HepG2 (cell line): ENCODE data around the gene MED20. TPM values are rescaled to one million over a fixed set of nuclear protein-coding genes. Genes with fewer than 3 reads are reported as not detected.

ENCODE experiments used
- ATAC-seq: fragments of 200-7000 bp; cut with Tn5 transposase; 3 replicates; pipeline ENCODE4 v1.9.1; 2020; ENCODE audit warnings: mild to moderate bottlenecking, moderate library complexity
- BruUV-seq: library from RNA; stranded (reverse); fragments of 400-500 nt; replicated peaks from 2 replicates; lab custom pipeline; 2021; lab: Mats Ljungman, UMichigan
- CTCF ChIA-PET: fragments of 300-600 bp; formaldehyde crosslinking; extraction: SDS; loops from one replicate; lab custom pipeline; 2021; ENCODE audit warnings: low total read pairs, inconsistent platforms, low intra/inter-chr PET ratio; lab: Yijun Ruan, JAX
- POLR2A ChIA-PET: fragments of 350-600 bp; sonication (Branson Sonifier 250); formaldehyde crosslinking; loops from one replicate; lab custom pipeline; 2020; ENCODE audit warnings: antibody characterized with exemption, inconsistent platforms; lab: Yijun Ruan, JAX
- DNase-seq: peaks from one replicate; pipeline ENCODE4 v3.0.0-alpha.2; 2015; ENCODE audit warnings: low spot score
- FAIRE-seq: peaks from 3 replicates; lab custom pipeline; 2011; peaks lifted over from hg19 to GRCh38; lab: Jason Lieb, UNC
- H2AFZ ChIP-seq: one replicate; pipeline ENCODE4 v1.6.1; 2011; ENCODE audit warnings: low read length, inconsistent platforms
- H3K27ac ChIP-seq: fragments of 300-600 bp; 3 replicates; pipeline ENCODE4 v1.8.0; 2011; ENCODE audit warnings: mixed run types, mild to moderate bottlenecking, mixed read lengths, low read length, inconsistent platforms; ENCODE audit not compliant: insufficient read depth; ENCODE audit errors: extremely low read length
- H3K27me3 ChIP-seq, 2 experiments: fragments of 200-600 bp in 1 of 2; 2 replicates in 1 of 2; 3 replicates in 1 of 2; pipeline versions ENCODE4 v1.6.0 to v1.8.0; 2011; ENCODE audit warnings: low read length in 2 of 2, mild to moderate bottlenecking in 2 of 2, moderate library complexity in 2 of 2, inconsistent platforms in 1 of 2; ENCODE audit not compliant: insufficient read depth in 2 of 2, control insufficient read depth in 1 of 2
- H3K36me3 ChIP-seq, 2 experiments: fragments of 200-600 bp in 1 of 2; replicated peaks in 1 of 2; 2 replicates in 1 of 2; 3 replicates in 1 of 2; pipeline versions ENCODE4 v1.5.1 to v1.8.0; 2011; ENCODE audit warnings: low read length in 2 of 2, inconsistent platforms in 1 of 2; ENCODE audit not compliant: insufficient read depth in 2 of 2, control insufficient read depth in 1 of 2
- H3K4me1 ChIP-seq: 2 replicates; pipeline ENCODE4 v1.5.1; 2012; ENCODE audit warnings: low read length, inconsistent platforms; ENCODE audit not compliant: insufficient read depth
- H3K4me2 ChIP-seq: 2 replicates; pipeline ENCODE4 v1.6.0; 2011; ENCODE audit warnings: low read depth, low read length, inconsistent platforms
- H3K4me3 ChIP-seq, 3 experiments: fragments of 200-600 bp in 1 of 3; sonication (generic), shearing (Covaris generic) in 1 of 3; replicated peaks in 1 of 3; 2 replicates each; pipeline ENCODE4 v1.5.1; 2011 to 2016; ENCODE audit warnings: low read length in 3 of 3, inconsistent platforms in 2 of 3, low read depth in 2 of 3, mild to moderate bottlenecking in 2 of 3, control low read depth in 1 of 3, mixed read lengths in 1 of 3; ENCODE audit not compliant: insufficient read depth in 1 of 3
- H3K79me2 ChIP-seq: one replicate; pipeline ENCODE4 v1.6.1; 2011; ENCODE audit warnings: low read length, inconsistent platforms; ENCODE audit not compliant: insufficient read depth
- H3K9ac ChIP-seq: 2 replicates; pipeline ENCODE4 v1.6.0; 2011; ENCODE audit warnings: mild to moderate bottlenecking, low read depth, low read length, inconsistent platforms; ENCODE audit not compliant: insufficient read depth
- H3K9me3 ChIP-seq: 2 replicates; pipeline ENCODE4 v1.5.1; 2012; ENCODE audit warnings: mild to moderate bottlenecking, low read length
- H4K20me1 ChIP-seq: 2 replicates; pipeline ENCODE4 v1.6.0; 2011; ENCODE audit warnings: inconsistent platforms, mild to moderate bottlenecking, low read length, moderate library complexity; ENCODE audit not compliant: insufficient read depth
- BCLAF1 ChIP-seq: fragments of 450-650 bp; IDR thresholded peaks from 2 replicates; pipeline ENCODE4 v1.6.1; 2017; ENCODE audit warnings: mild to moderate bottlenecking
- DPF2 ChIP-seq: sonication (generic); formaldehyde crosslinking; IDR thresholded peaks from 2 replicates; pipeline ENCODE4 v1.4.0; 2020; ENCODE audit warnings: mild to moderate bottlenecking, low read depth, missing genetic modification reagents, borderline replicate concordance
- ERF ChIP-seq: IDR thresholded peaks from 2 replicates; pipeline ENCODE4 v1.6.1; 2018; ENCODE audit warnings: missing biosample characterization, missing genetic modification reagents
- GRHL1 ChIP-seq: sonication (generic); formaldehyde crosslinking; conservative IDR thresholded peaks from 2 replicates; pipeline ENCODE4 v1.8.0; 2022; ENCODE audit warnings: missing genetic modification reagents
- NFKB2 ChIP-seq: sonication (generic); formaldehyde crosslinking; IDR thresholded peaks from 2 replicates; pipeline ENCODE4 v1.4.0; 2020; ENCODE audit warnings: missing genetic modification reagents, borderline replicate concordance
- PRPF4 ChIP-seq: fragments of 200-400 bp; formaldehyde crosslinking; IDR thresholded peaks from 2 replicates; pipeline ENCODE4 v1.6.1; 2016; ENCODE audit warnings: low read length, low read depth; ENCODE audit not compliant: poor library complexity, severe bottlenecking
- RBM39 ChIP-seq: fragments of 200-400 bp; formaldehyde crosslinking; IDR thresholded peaks from one replicate; pipeline ENCODE4 v1.6.1; 2018; ENCODE audit warnings: antibody characterized with exemption, mild to moderate bottlenecking, low read depth, low read length; ENCODE audit not compliant: poor library complexity, severe bottlenecking
- SP140L ChIP-seq: sonication (generic); formaldehyde crosslinking; IDR thresholded peaks from 2 replicates; pipeline ENCODE4 v1.4.0; 2020; ENCODE audit warnings: missing genetic modification reagents, borderline replicate concordance
- SPEN ChIP-seq: sonication (generic); formaldehyde crosslinking; IDR thresholded peaks from 2 replicates; pipeline ENCODE4 v1.5.1; 2020; ENCODE audit warnings: low read depth, mild to moderate bottlenecking, missing genetic modification reagents
- SRY ChIP-seq: sonication (generic); formaldehyde crosslinking; IDR thresholded peaks from 2 replicates; pipeline ENCODE4 v1.8.0; 2022; ENCODE audit warnings: mild to moderate bottlenecking, missing genetic modification reagents
- TEF ChIP-seq: sonication (generic); formaldehyde crosslinking; IDR thresholded peaks from 2 replicates; pipeline ENCODE4 v1.5.0; 2020; ENCODE audit warnings: missing genetic modification reagents
- TOPORS ChIP-seq: sonication (generic); formaldehyde crosslinking; IDR thresholded peaks from 2 replicates; pipeline ENCODE4 v1.8.0; 2023; ENCODE audit warnings: mild to moderate bottlenecking, missing genetic modification reagents
- ZNF101 ChIP-seq: sonication (generic); formaldehyde crosslinking; IDR thresholded peaks from 2 replicates; pipeline ENCODE4 v1.4.0; 2020; ENCODE audit warnings: mild to moderate bottlenecking, low read depth, missing genetic modification reagents, borderline replicate concordance
- ZNF34 ChIP-seq: sonication (generic); formaldehyde crosslinking; IDR thresholded peaks from 2 replicates; pipeline ENCODE4 v1.4.0; 2020; ENCODE audit warnings: mild to moderate bottlenecking, missing genetic modification reagents, borderline replicate concordance
- ZNF501 ChIP-seq: sonication (generic); formaldehyde crosslinking; IDR thresholded peaks from 2 replicates; pipeline ENCODE4 v1.5.1; 2020; ENCODE audit warnings: mild to moderate bottlenecking, moderate library complexity, missing genetic modification reagents
- ZNF660 ChIP-seq: sonication (generic); formaldehyde crosslinking; IDR thresholded peaks from 2 replicates; pipeline ENCODE4 v1.5.1; 2020; ENCODE audit warnings: mild to moderate bottlenecking, low read depth, missing genetic modification reagents, borderline replicate concordance
- ZSCAN31 ChIP-seq: sonication (generic); formaldehyde crosslinking; IDR thresholded peaks from 2 replicates; pipeline ENCODE4 v1.5.0; 2020; ENCODE audit warnings: low read depth, mild to moderate bottlenecking, missing genetic modification reagents
- WGBS: methylation state at CpG from one replicate; pipeline ENCODE4 v1.1.6; 2017; ENCODE audit warnings: low lambda C conversion rate; 5-methylcytosine and 5-hydroxymethylcytosine counted together
- in situ Hi-C: cut with HindIII; loops from 2 replicates; pipeline ENCODE4 v1.10.0; 2017; ENCODE audit warnings: low pct_unique_long_range_greater_than_20kb; ENCODE audit not compliant: extremely low pct_ligation_motif_present
- intact Hi-C: fragments of 100-400 bp; cut with micrococcal nuclease; formaldehyde crosslinking; loops from one replicate; pipeline ENCODE4 v1.10.0; 2022; ENCODE audit not compliant: unreplicated experiment
- polyA plus RNA-seq, 8 experiments: library from polyadenylated mRNA; depleted of rRNA in 3 of 8; stranded (reverse) in 7 of 8; unstranded in 1 of 8; fragments of >200 nt; fragmentation: Illumina TruSeq in 4 of 8; extraction: Trizol in 4 of 8; gene quantifications; 2 replicates each; pipeline versions ENCODE4 v1.2.1 to v1.2.3, GENCODE V29; 2011 to 2016; ENCODE audit warnings: low read depth in 4 of 8, missing spikeins in 1 of 8, mixed read lengths in 1 of 8; ENCODE audit not compliant: insufficient read depth in 1 of 8
- total RNA-seq, 5 experiments: library from RNA; depleted of rRNA; stranded (reverse); fragments of >200 nt; fragmentation: Illumina TruSeq; extraction: Trizol; gene quantifications; 2 replicates each; pipeline ENCODE4 v1.2.3, GENCODE V29; 2016; ENCODE audit warnings: low read depth in 1 of 5
- TF ChIP-seq, protein P1 (sequence below), 2 experiments: sonication (generic) in 1 of 2; formaldehyde crosslinking in 1 of 2; IDR thresholded peaks; 2 replicates each; pipeline versions ENCODE4 v1.4.0 to v1.6.1; 2018 to 2020; ENCODE audit warnings: missing genetic modification reagents in 2 of 2, borderline replicate concordance in 1 of 2, low read depth in 1 of 2, mild to moderate bottlenecking in 1 of 2, missing biosample characterization in 1 of 2

Gene MED20
- total and polyA plus RNA-seq, 2 of the 13 experiments (the other 11 are each of a cell fraction or from before 2014, with no cell fraction given), result 28.1 to 41.1 TPM

DNA sequence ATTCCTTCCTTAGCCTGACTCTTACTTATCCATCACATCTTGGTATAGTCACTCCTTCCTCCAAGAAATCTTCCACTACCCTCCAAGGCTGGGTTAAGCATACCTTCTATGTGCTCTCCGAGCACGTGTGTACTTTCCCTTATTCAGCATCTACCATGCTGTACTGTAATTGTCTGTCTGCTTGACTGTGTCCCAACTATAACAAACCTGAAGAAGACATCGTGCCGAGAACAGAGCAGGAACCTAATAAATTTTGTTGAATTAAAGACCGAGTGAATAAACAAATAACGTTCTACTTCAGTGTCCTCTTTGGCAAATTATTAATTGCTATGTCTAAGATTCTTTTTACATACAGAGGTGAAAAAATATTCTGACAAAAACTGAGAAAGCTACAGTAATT, 61.6 kb downstream of the MED20 start:
- Histone ChIP-seq H3K4me3 (no peak overlapping the region), H3K27me3 (no peaks in the 10 kb centered on the region), H3K4me1 (no peaks in the 10 kb centered on the region), H3K9ac (no peak overlapping the region), H4K20me1 (no peaks in the 10 kb centered on the region), H3K4me2 (no peak overlapping the region), H3K27ac (no peak overlapping the region), H2AFZ (no peak overlapping the region), H3K79me2 (no peaks in the 10 kb centered on the region), H3K9me3 (no peaks in the 10 kb centered on the region), H3K36me3 (no peaks in the 10 kb centered on the region)
- ChIA-PET CTCF (no interaction called here), POLR2A (no interaction called here)
- no TSS peak for BruUV-seq
- no peak for ATAC-seq
- no peak for DNase-seq
- 93% methylated on average over 6 of the region's 6 CpGs for WGBS
- in situ Hi-C loops (no loop called here), intact Hi-C loops (no loop called here)
- no peak for FAIRE-seq
- TF ChIP-seq NFKB2 (no peak), SP140L (CRISPR knock-in tag) (no peak), ERF (CRISPR knock-in tag) (no peak), SRY (CRISPR knock-in tag) (no peak), ZNF660 (CRISPR knock-in tag) (no peak), ZNF501 (no peak), ZSCAN31 (CRISPR knock-in tag) (no peak), ZNF101 (CRISPR knock-in tag) (no peak), SPEN (no peak), TEF (CRISPR knock-in tag) (no peak), TOPORS (CRISPR knock-in tag) (no peak), GRHL1 (CRISPR knock-in tag) (no peak), BCLAF1 (no peak), RBM39 (no peak), DPF2 (CRISPR knock-in tag) (no peak), PRPF4 (no peak), ZNF34 (CRISPR knock-in tag) (no peak)
- TF ChIP-seq, protein P1, sequence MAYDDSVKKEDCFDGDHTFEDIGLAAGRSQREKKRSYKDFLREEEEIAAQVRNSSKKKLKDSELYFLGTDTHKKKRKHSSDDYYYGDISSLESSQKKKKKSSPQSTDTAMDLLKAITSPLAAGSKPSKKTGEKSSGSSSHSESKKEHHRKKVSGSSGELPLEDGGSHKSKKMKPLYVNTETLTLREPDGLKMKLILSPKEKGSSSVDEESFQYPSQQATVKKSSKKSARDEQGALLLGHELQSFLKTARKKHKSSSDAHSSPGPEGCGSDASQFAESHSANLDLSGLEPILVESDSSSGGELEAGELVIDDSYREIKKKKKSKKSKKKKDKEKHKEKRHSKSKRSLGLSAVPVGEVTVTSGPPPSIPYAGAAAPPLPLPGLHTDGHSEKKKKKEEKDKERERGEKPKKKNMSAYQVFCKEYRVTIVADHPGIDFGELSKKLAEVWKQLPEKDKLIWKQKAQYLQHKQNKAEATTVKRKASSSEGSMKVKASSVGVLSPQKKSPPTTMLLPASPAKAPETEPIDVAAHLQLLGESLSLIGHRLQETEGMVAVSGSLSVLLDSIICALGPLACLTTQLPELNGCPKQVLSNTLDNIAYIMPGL (CRISPR knock-in tag; IDR thresholded peaks at IDR 0.05; ENCODE audit: borderline replicate concordance in 1 of 2, low read depth in 1 of 2), result no peak
